Mesenteric fat pad (tissue), 1 donor: ENCODE data around the gene POLA1. TPM values are rescaled to one million over a fixed set of nuclear protein-coding genes. Genes with fewer than 3 reads are reported as not detected.

ENCODE experiments used
- DNase-seq: peaks from one replicate; pipeline ENCODE4 v3.0.0-alpha.2; 2020; ENCODE audit warnings: low spot score
- total RNA-seq: library from RNA; stranded (reverse); fragmentation: NEBNext Ultra II Directional; extraction: Animal tissue kit (Norgen Biotek cat#: 25700); gene quantifications from one replicate; pipeline ENCODE4 v1.2.1, GENCODE V29; 2021
- donor health status: DM: yes; HTN: yes; CAD: no.

POLA1 gene
- total RNA-seq, 1 donor from 2014 or later, result 9.0 TPM

- DNase-seq, result no peak
Measured at GRCh38 chrX:24874604-24875247, 181.0 kb downstream of the POLA1 start.

GRCh38 chrX:24876530-24877287 lies 183.0 kb downstream of the POLA1 start:
- DNase-seq, result no peak

DNA sequence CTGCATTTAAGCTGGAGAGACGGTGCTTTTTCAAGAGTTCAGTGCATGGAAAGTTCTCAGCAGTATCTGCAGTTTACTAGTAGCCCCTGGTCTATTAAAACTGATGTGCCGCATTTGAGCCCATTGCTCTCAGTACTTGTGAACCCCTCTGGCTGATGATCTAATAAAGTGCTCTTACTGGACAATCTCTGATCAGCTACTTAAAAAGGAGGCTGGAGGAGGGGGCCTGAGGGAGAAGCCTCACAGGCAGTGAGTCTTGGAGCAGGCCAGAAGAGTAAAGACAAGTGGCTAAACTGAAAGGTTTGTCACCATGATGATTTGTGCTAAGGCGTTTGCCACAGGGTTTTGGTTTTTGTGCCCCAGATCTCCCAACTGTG lies 183.6 kb downstream of the POLA1 start:
- DNase-seq, result no peak

GRCh38 chrX:24877854-24878650 lies 184.3 kb downstream of the POLA1 start:
- DNase-seq, result no peak

DNA sequence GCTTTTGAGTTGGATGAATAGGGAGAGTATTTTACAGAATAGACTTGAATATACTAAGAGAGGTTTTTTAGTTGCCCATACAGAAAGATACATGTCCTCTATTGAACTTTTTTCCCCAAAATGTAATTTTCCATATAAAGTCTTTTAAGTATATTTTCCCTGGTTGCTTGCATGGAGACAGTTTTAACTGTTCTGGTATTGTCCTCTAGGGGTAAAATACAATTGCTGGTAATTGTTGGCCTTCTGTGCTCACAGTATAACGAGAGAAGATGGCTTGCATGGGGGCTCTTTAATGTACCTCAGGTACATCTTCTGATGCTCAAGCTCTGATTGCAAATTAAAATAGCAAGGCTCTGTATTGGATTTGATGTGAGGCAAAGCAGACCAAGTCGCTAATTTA lies 186.0 kb downstream of the POLA1 start:
- DNase-seq, result no peak

DNA sequence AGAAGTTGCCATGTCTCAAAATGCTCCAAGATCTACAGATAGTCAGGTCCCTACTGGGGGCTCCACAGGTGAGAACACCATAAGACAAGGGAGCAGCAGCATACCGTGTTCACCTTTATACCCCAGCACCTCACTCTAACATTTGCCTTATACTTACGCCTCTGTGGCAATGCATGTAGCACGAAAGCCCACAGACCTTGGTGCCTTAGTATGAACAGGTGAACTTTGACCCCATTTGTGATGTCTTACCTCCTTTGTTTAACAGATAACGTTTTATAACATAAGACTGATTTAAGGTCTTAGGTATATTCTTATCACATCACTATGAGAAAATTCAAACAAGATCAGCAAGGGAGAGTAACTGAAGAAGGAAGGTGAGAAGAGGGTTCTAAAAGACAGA lies 193.2 kb downstream of the POLA1 start:
- DNase-seq, result no peak

GRCh38 chrX:24890677-24891076 lies 197.0 kb downstream of the POLA1 start:
- no peak for DNase-seq

DNA sequence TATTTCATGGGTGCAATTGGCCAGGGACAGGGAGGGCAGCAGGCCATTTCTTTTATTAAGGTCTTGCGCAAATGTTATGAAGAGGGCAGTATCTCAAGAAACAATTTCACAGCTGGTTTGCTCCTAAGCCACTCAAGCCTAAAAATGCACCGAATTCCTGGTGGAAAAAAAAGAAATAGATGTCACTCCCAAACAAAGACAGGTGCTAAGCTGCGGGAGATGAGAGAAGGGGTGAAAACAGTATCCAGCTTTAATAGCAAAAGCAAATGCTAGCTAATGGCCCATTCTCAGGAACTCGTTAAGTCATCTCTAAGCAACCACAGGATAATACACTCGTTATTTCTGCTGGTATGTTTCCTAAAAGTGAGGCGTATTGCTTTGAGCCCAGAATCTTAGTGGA lies 205.7 kb downstream of the POLA1 start:
- no peak for DNase-seq

DNA sequence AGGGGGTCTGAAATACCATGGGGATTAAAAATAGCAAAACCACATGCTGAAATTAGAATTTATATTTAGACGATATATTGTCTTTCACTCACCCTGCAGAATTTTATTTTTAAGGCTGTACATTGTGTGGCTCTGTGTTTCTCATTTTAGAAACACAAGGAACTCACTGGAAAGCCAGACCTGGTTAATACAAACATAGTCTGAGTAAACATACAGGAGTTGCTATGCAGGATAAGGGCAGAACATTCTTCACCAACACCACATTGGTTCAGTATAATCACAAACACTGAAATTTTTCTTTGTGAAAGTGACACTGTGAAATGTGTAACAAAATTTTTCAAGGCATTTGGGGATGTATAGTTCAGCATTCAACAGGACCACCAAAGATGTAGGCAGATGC lies 206.5 kb downstream of the POLA1 start:
- no peak for DNase-seq

- no peak for DNase-seq
Measured at GRCh38 chrX:24902806-24903205, 209.1 kb downstream of the POLA1 start.

GRCh38 chrX:24918715-24919114 lies 225.0 kb downstream of the POLA1 start:
- no peak for DNase-seq

DNA sequence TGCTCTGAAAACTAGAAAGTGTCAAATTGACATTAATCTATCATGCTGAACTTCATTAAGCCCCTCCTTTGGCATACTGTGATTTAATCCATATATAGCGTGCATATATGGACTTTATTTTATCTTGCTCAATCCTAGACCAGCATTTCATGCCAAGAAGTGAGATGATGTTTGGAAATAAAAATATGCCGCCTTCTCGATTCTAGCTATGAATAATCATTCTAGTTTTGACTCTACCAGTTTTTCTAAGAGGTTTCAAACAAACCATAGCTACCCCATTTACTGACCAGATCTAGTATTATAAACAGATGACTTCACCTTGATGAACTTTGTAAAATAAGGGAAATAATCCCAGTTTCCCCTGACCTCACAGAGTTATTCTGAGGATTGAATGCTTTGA lies 227.1 kb downstream of the POLA1 start:
- no peak for DNase-seq

DNA sequence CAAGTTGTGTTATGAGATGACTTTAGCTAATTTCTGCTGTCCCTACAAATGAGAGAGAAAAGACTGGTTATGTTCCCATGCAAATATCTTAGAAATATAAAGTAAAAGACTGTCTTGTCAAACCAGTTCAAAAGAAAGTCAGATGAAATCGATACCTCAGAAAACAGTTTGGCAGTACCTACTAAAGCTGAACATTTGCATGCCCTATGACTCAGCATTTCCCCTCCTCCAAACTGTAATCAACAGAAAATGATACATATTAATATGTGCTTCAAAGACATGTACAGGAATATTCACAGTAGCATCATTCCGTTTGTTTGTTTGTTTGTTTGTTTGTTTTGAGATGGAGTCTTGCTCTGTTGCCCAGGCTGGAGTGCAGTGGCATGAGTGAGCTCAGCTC lies 231.7 kb downstream of the POLA1 start:
- DNase-seq, result no peak

DNA sequence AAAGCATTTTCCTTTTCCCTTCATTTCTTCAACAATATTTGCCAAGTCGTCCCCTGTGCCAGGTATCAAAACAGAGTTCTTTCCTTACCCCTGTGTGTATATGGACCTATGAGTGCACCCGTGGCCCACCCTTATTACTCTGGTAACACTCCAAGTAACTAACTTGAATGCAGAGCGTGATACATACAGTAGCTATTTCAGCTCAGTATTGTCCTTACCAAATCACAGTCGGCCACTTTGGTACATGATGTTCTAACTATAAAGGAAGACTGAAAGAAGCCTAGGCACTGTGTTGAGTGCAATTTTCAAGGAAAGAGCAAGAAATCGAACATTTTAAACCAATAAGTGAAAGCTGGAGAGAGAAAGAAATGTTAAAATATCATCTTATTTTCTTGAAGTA lies 233.7 kb downstream of the POLA1 start:
- DNase-seq, result no peak

GRCh38 chrX:24928114-24928513 lies 234.4 kb downstream of the POLA1 start:
- no peak for DNase-seq

- no peak for DNase-seq
Measured at GRCh38 chrX:24934279-24934678, 240.6 kb downstream of the POLA1 start.

DNA sequence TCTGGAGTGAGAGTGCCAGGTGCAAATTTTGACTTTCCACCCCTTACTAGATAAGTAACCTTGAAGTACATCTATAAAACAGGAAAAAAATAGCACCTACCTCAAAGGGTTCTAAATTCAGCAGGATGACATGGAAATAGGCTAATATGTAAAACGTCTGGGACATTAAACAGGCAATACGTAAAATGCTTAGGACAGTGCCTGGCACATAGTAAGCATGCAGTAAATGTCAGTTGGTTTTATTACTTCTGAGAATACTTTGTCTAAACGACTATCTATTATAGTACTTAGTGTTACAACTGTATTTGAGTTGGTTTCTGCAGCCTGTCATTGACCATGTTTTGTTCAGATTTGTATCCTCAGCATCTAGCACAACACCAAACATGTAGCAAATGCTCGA lies 251.3 kb downstream of the POLA1 start:
- no peak for DNase-seq

- no peak for DNase-seq
Measured at GRCh38 chrX:24946369-24946768, 252.7 kb downstream of the POLA1 start.

DNA sequence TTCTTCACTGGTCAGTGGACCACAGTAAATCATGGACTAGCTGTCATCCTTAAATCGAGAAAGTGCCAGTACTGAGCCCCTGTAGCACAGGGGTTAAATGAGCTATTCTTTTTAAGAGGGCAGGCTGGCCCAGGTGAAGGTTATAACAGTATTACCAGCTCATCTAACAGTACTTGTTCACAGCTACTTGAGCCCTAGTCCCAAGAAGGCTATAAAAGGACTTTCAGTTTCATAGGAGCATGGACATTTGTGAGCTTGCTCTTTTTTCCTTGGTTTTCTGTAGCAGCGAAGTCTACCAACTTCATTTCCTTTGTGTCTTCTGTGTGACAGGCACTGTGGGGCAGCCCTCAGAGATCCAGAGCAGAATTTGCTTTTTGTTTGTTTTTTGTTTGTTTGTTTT lies 261.0 kb downstream of the POLA1 start:
- no peak for DNase-seq

GRCh38 chrX:24955372-24955930 lies 261.7 kb downstream of the POLA1 start:
- no peak for DNase-seq

DNA sequence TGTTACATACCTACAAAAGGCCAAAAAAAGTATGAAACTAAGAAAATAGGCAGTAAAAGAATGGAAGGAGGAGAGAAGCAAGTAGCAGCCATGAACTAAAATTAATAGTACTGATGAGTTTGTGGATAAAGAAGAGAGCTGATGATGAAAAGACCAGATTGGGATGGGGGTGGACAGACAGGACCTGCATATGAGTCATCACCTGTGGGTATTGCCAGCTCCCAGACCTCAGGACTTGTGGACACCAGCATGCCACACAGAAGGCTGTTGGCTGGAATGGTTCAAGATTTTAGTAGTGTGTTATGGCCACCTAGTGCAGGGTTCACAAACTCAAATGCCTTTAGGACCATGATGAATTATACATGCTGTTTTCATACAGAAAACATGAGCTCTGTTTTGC lies 263.1 kb downstream of the POLA1 start:
- no peak for DNase-seq

DNA sequence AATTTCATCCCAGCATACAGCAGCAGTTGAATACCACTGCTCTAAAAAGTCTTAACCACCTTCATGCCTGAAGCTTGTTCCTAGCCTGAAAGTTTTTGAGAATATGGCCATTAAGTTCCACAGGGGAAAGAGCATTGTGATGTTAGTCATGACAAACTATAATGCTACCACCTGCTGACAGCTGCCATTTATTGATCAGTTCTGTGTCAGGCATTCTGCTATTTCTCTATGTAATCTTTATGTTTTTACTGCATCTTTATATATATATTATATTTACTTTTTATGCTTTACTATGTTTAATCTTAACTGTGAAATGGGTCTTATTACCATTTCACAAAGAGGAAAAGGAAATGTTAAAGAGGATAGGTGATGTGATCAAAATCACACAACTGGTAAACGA lies 268.1 kb downstream of the POLA1 start:
- no peak for DNase-seq
